Endothelial cell (in vitro differentiated cells): Measurements from ENCODE around the gene FIGNL2. TPM values are rescaled to one million over a fixed set of nuclear protein-coding genes. Genes with fewer than 3 reads are reported as not detected.

Experiments used
- DNase-seq: peaks from one replicate; pipeline ENCODE4 v3.0.0; 2021; ENCODE audit warnings: low spot score
- H3K27ac Mint-ChIP-seq: one replicate; pipeline ENCODE4 v1.8.0; 2021; ENCODE audit warnings: mixed read lengths, inconsistent platforms; ENCODE audit not compliant: unreplicated experiment
- H3K27me3 Mint-ChIP-seq: one replicate; pipeline ENCODE4 v1.8.0; 2021; ENCODE audit warnings: mild to moderate bottlenecking, moderate library complexity, mixed read lengths, inconsistent platforms; ENCODE audit not compliant: unreplicated experiment
- H3K36me3 Mint-ChIP-seq: one replicate; pipeline ENCODE4 v1.8.0; 2021; ENCODE audit warnings: mild to moderate bottlenecking, low read depth, mixed read lengths, inconsistent platforms; ENCODE audit not compliant: unreplicated experiment
- H3K4me1 Mint-ChIP-seq: one replicate; pipeline ENCODE4 v1.8.0; 2021; ENCODE audit warnings: mild to moderate bottlenecking, mixed read lengths, inconsistent platforms; ENCODE audit not compliant: unreplicated experiment
- H3K4me3 Mint-ChIP-seq: one replicate; pipeline ENCODE4 v1.8.0; 2021; ENCODE audit warnings: mild to moderate bottlenecking, mixed read lengths, inconsistent platforms; ENCODE audit not compliant: unreplicated experiment
- H3K9me3 Mint-ChIP-seq: one replicate; pipeline ENCODE4 v1.8.0; 2021; ENCODE audit warnings: mixed read lengths, inconsistent platforms; ENCODE audit not compliant: unreplicated experiment
- CTCF ChIP-seq: fragments of 200-600 bp; sonication (generic); IDR thresholded peaks from one replicate; pipeline ENCODE4 v1.5.0; 2021; ENCODE audit warnings: antibody characterized with exemption; ENCODE audit not compliant: unreplicated experiment
- total RNA-seq: library from RNA; stranded (reverse); fragmentation: NEBNext Ultra II Directional; extraction: Animal tissue kit (Norgen Biotek cat#: 25700); gene quantifications from one replicate; pipeline ENCODE4 v1.2.1, GENCODE V29; 2021; ENCODE audit not compliant: unreplicated experiment

Gene FIGNL2
- total RNA-seq, 1 donor from 2014 or later = 42.0 TPM

- Mint-ChIP-seq H3K36me3 (peaks cover 11% of the 10 kb centered on the region), H3K27ac (no peak overlapping the region), H3K4me3 (no peak overlapping the region), H3K4me1 (peaks cover 7% of the 10 kb centered on the region), H3K27me3 (peaks cover 20% of the 10 kb centered on the region), H3K9me3 (no peaks in the 10 kb centered on the region)
- TF ChIP-seq CTCF = peak; percentile 10
- peak; percentile 40 for DNase-seq
Observed at GRCh38 chr12:51823875-51824565, 24.5 kb downstream of the FIGNL2 start.

- DNase-seq = no peak
- Mint-ChIP-seq H3K27me3 (peaks cover 22% of the 10 kb centered on the region), H3K4me3 (peak overlapping the region; percentile 12), H3K36me3 (peaks cover 6% of the 10 kb centered on the region), H3K4me1 (no peaks in the 10 kb centered on the region), H3K27ac (no peak overlapping the region), H3K9me3 (no peaks in the 10 kb centered on the region)
- no peak for TF ChIP-seq CTCF
Observed at GRCh38 chr12:51822956-51823355, 25.6 kb downstream of the FIGNL2 start.

- no peaks in the 10 kb centered on the region for H3K9me3 Mint-ChIP-seq
- no peak for DNase-seq
- H3K27ac Mint-ChIP-seq = no peak overlapping the region
- TF ChIP-seq CTCF = no peak
- peaks cover 11% of the 10 kb centered on the region for H3K36me3 Mint-ChIP-seq
- H3K4me3 Mint-ChIP-seq = peak overlapping the region; percentile 59
- H3K4me1 Mint-ChIP-seq = no peaks in the 10 kb centered on the region
- H3K27me3 Mint-ChIP-seq = peaks cover 24% of the 10 kb centered on the region
Observed at GRCh38 chr12:51822261-51822616, 26.3 kb downstream of the FIGNL2 start.

- no peak for DNase-seq
- H3K4me3 Mint-ChIP-seq = peak overlapping the region; percentile 59
- no peak for TF ChIP-seq CTCF
- peaks cover 26% of the 10 kb centered on the region for H3K27me3 Mint-ChIP-seq
- no peak overlapping the region for H3K27ac Mint-ChIP-seq
- peaks cover 11% of the 10 kb centered on the region for H3K36me3 Mint-ChIP-seq
- no peaks in the 10 kb centered on the region for H3K9me3 Mint-ChIP-seq
- H3K4me1 Mint-ChIP-seq = no peaks in the 10 kb centered on the region
Observed at GRCh38 chr12:51821440-51822260, 26.9 kb downstream of the FIGNL2 start.
